Measurements from ENCODE around the gene TMEM9B.

DNA sequence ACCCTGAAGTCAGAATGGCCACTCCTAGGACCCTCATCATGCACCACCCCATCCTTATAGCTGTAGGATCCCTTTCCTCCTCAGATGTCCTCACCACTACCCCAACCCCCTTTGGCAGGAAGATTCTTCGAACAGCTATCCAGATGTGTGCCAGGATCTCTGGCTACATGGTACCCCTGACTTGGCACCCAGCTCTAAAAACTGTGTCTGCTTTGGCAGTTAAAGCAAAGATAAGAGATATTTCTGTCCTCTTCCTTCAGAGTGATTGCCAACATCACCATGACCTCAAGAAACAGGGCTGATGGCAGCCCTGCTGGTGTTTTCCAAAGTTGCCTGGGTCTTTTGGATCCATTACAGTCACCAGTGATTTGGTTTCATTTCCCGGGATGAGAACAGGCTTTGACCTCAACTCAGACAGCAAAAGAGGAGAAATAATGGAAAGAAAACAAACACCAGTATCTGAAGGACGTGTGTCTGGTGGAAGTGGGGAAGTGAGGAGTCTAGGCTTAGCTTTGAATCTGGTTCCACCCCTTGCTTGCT lies 43.8 kb upstream of the TMEM9B start:
- TF ChIP-seq POLR2AphosphoS5 (IDR thresholded peaks at IDR 0.05; ENCODE audit: borderline replicate concordance, low read depth, low read length) (no peak), EZH2 (IDR thresholded peaks at IDR 0.05) (no peak), FOXP2 (optimal IDR thresholded peaks at IDR 0.05; ENCODE audit: control extremely low read depth, extremely low read length, insufficient read depth) (no peak)
